Stimulated activated CD8-positive, alpha-beta memory T cell treated with anti-CD3 and anti-CD28 coated beads, Interleukin-7, amount 100 ng/mL, for 4 hours (primary cell): ENCODE results near the gene CD274.
A peak's percentile ranks its signal among the peaks of the same experiment; 100 is the strongest.
"Not testable (repeated sequence)": the region's sequence is repeated elsewhere in the genome, so short reads cannot be mapped to it uniquely, and the experiment has no call there.

Source experiments
- DNase-seq, 2 donors: peaks; one replicate each; pipeline ENCODE4 v3.0.0-alpha.2; 2020; ENCODE audit warnings: low read depth in 2 of 2

The CD274 gene

DNA sequence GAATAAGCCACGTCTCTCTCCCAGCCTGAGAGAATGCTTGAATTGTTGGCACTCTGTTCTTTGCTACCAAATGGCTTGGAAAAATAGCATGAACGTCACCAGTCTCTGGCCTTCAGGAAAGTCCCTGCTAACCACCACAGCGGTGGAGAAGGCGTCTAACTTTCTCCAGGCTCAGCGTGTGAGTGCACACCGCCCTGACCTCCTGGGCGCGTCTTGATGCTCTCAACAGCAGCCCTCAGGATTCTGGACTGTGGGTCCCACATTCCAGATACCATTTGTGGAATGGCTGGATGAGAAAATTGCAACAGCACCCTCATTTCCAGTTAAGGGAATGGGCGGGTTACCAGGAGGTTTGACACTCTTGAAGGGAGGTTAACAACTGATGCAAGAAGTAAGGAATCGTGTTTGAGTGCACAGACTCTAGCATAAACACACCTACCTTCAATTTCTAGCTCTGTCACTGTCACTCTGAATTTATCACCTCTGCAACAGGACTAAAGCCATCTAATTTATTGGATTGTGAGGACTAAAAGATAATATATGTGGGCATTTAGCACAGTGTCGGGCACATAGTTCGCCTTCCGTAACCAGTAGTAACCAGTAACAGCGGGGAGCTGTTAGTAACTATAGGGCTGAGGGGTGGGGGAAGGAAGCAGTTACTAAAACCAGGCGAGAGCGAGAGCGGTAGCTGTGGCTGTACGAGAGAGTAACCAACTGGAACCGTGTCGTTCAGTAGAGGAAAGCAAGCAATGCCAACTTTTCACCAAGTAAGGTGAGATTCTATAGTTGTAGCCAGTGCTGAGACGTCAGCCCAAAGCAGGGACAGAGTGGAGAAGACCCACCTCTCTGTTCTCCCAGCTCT, 11.8 kb upstream of the CD274 start:
- DNase-seq, result peak in 1 of 2 donors; percentile 44

DNA sequence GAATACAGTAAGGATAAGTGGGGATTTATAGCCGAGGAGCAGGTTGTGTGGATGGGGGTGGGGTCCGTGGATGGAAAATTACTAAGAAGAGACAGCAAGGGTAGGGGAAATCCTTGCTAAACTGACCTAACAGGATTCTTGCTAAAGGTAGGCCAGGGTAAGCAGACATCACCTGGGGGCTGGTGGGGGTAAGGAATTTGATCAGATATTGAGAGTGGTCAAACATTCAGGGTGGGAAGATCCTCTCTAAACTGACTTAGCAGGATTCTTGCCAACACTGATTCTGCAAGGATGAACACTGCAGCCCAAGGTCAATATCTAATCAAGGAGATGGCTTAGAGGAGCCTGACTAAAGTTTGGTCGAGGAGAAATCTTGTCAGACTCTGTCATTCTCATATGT, 9.9 kb upstream of the CD274 start:
- DNase-seq, result no peak

DNA sequence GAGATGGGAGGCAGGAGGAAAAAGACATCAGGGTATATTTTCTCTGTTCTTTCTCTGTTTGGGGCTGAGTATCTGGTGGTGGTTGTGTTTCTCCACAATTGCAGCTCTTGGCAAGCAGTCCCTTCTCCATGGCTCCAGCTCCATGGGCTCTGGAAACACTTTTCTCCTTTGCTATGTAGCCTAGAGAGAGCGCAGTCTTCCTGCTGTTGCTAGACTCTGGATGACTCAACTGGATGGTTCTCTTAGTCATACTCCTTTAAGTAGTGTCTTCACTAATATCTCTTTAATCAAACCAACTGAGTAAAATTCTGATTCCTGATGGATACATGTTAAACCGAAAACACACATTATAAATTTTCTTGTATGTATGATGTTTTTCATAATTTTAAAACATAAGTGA, 9.3 kb upstream of the CD274 start:
- DNase-seq, result no peak

DNA sequence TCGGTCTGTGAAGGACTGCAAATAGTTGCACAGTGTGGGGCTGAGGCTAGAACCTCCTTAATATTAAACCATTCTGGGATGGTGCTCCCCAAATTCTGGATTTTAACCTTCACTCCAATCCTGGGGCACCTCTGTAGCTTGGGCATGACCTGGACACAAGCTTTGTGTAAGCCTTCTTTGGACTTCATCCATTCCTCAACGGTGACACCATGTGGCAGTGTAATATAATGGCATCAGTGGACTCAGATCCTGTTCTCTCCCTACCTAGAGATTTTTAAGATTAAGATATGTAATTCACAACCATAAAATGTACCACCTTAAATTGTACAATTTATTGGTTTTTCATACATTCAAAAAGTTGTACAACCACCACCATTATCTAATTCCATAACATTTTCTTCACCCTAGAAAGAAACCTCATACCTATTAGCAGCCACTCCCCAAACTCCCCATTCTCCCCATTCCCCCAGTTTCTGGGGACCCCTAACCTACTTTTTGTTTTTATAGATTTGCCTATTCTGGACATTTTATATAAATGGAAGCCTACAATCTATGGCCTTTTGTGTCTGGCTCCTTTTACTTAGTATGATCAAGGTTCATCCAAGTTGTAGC, 7.8 kb upstream of the CD274 start:
- no peak for DNase-seq

DNA sequence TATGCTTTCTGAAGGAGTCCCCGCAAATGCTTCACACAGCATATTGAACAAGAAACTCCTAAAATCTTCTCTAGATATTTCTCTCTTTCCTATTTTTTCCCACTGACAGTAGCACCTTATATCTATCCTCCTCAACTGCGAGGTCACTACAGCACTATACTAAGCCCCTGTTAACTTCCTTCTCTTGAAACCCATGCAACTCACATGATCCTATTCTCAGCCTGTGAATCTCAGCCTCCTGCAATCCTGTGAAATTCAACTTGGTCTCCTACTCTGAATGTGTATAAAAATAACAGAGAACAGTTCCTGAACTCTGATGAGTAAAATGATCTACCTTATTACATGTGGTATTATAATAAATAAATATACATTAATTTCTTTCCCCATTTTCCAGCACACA, 6.5 kb upstream of the CD274 start:
- DNase-seq, result no peak

DNA sequence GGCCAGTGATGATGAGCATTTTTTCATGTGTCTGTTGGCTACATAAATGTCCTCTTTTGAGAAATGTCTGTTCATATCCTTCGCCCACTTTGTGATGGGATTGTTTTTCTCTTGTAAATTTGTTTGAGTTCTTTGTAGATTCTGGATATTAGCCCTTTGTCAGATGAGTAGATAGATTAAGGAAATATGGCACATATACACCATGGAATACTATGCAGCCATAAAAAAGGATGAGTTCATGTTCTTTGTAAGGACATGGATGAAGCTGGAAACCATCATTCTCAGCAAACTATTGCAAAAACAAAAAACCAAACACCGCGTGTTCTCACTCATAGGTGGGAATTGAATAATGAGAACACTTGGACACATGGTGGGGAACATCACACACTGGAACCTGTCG, 5.2 kb upstream of the CD274 start:
- DNase-seq, result not testable (repeated sequence)

DNA sequence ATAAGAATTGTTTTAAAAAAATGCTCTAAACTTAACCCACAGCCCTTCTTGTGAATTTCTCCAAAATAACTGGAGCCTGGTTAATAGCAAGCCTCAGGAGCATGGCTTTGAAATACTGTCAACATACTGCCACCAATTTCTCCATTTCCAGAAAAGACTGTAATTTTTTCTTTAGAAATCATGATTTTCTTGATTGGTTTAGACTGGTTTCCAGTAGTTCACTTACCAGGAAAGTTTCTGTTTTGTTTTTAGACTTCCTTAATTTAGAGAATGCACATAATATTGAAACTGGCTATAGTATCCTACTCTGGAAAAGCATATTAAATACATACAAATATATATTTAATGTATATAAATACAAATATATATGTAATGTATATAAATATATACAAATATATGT, 4.5 kb upstream of the CD274 start:
- DNase-seq, result no peak

DNA sequence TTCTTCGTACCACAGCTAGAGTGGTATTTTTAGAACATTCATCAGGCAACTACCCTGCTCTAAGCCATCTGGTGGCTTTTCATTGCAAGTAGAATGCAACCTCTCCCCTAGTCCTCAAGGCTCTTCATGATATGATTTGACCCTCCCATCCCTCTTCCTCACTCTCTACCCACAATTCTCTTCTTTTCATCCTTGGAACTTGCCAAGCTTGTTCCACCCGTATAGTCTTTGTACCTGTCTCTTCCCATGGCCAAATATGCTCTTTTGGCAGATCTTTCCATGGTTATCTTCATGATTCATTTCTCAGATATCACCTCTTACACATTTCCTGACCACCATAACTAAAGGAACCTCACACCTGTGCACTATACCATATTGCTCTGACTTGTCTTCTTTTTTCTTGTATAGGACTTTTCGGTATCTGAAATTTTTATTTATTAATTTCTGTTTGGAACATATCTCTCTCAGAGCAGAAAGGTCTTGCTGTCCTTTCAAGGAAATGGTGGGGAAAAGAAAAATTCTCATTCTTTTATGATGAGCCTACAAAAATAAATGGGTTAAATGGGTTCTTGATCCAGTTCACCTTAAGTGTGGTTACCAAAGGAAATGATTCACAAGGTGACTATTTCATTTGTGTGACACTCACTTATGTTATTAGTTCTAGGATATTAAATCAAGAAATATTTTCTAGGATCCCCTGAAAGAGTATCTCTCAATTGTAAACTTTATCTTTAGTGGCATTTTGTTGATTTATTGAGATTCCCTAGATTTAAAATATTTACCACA, 3.7 kb upstream of the CD274 start:
- DNase-seq, result no peak

DNA sequence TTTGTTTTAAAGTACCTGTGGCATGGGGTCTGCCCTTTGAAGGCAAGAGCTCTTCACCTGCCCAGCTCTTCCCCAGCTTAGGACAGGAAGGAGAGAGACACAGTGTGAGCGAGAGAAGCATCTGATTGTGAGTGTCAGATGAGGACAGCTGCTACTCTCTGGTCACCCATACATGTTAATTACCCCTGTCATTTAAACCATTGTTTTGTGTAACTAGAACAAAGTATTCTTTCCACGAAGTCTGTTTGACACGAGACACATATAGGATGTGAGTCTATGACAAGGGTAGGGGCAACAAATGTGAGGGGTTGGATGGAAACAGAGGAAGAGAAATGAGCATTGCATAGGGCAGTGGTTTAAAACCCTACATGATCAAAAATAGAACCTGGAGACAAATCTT, 3.0 kb upstream of the CD274 start:
- no peak for DNase-seq

DNA sequence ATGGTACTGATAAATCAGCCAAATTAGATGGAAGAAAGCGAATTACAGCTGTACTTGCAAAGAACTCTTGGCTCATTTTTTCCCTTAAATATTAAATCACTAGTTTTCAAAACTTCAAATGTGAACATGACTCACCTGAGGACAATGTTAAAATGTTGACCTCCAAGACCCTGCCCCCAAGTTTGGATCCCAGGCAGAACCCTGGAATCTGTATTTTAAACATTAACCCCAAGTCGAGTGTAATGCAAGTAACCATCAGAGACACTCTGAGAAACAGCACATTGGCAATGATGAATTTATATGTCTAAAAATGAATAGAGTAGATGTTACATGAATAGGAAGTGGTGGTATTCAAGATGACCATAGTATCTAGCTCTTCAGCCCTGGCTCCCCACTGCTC, 2.3 kb upstream of the CD274 start:
- no peak for DNase-seq

DNA sequence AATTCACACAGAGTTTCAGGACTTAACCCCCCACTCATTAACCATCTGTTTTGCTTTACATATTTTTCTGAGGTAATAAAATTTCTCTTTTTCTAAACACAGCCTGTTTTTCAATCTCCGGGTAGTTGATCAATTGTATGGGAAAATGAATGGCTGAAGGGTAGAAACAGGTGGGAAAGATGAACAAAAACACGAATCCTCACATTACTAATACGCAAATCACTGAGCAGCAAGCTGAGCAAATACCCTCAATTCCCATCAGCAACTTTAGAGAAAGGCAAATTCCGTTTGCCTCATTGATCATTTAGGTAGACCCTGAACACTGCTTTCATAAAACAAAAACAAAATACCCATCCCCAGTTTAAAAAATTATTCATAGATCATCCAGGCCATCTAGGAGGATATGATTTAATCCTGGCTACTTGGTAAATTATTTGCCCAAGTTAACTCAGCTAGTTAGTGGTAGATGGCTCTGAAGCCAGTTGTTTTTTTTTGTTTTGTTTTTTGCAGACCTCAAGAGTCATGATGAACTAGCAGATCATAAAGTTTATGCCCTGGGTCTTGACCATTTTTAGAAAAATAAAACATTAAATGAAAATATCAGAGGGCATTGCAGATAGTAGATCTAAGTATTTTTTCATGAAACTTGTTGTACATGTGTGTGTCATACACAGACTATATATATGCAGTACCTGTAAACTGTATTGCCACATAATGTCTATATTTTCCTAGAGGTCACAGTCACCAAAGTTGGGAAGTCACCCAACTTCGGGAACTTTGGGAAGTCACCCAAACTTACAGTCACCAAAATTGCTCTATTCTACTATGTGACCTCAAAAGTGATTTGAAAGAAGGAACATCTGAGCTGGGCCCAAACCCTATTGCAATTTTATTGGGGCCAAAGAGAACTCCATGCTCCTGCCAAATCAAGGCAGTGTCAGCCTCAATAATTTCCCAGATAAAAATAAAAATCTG, 1.6 kb upstream of the CD274 start:
- DNase-seq, result no peak

DNA sequence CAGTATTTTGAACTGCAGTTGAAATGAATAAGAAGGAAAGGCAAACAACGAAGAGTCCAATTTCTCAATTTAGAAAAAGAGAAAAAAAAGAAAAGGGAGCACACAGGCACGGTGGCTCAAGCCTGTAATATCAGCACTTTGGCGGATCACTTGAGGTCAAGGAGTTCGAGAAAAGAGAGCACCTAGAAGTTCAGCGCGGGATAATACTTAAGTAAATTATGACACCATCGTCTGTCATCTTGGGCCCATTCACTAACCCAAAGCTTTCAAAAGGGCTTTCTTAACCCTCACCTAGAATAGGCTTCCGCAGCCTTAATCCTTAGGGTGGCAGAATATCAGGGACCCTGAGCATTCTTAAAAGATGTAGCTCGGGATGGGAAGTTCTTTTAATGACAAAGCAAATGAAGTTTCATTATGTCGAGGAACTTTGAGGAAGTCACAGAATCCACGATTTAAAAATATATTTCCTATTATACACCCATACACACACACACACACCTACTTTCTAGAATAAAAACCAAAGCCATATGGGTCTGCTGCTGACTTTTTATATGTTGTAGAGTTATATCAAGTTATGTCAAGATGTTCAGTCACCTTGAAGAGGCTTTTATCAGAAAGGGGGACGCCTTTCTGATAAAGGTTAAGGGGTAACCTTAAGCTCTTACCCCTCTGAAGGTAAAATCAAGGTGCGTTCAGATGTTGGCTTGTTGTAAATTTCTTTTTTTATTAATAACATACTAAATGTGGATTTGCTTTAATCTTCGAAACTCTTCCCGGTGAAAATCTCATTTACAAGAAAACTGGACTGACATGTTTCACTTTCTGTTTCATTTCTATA, 602 bp upstream of the CD274 start:
- no peak for DNase-seq

DNA sequence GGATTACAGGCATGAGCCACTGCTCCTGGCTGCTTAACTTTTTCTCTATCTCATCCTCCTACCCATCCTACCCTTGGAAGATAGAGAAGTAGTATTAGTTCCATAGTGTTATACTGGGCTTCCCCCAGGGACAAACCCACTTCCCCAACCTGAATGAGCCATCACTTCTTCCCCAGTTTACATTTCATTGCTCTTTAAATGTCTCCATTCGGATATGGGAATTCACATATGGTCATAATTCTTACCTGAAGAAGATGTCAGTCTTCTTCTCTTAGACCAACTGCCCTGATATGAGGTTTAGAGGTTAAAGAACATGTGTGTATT, 1.9 kb downstream of the CD274 start:
- DNase-seq, result no peak

DNA sequence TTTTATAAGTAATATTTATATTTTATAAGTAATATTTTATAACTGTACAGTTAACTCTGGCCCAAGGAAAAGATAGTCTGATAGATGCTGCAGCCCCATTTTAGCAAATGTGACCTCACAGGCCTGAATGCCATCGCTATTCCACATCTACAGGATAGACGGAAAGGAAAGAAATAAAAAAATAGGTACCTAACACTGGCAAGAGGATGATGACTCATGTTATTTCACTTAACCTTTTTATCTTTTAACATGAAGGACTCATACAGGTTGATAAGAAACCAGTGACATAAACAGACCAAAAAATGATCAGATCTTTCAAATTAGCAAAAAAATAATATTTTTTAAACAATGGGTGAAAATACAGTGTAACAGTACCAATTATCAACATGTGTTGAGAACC, 2.7 kb downstream of the CD274 start:
- DNase-seq, result no peak

DNA sequence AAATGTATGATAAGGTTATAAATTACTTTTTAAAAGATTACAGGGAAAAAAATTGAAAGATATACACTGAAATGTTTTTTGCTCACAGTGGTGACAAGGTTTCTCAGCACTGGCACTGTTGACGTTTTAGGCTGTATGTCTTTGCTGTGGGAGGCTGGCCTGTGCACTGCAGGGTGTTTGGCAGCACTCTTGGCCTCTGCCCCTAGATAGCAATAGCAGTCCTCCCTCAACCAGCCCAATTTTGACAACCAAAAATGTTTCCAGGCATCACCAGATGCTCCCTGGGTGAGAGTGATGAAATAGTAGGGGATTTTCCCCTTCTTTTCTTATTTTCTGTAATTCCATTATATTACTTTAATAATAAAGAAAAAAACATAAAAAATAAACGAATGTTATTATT, 3.3 kb downstream of the CD274 start:
- DNase-seq, result no peak

DNA sequence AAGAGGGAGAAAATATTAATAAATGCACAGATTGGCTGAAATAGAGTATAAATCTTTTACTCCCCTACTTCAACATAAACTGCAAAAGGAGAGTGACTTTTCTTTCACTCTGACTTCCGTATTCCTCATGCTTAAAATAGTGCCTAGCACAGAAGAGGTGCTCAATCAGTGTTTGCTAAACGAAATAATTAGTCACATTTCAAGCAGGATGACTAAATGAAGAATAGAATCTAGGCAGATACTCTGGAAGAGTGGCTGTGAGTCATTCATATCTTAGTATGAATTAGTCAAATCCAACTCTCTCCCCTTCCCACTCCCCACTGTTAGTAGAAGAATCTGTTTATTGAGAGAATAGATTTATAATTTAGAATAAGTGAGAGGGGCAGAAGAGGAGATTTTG, 4.8 kb downstream of the CD274 start:
- no peak for DNase-seq

DNA sequence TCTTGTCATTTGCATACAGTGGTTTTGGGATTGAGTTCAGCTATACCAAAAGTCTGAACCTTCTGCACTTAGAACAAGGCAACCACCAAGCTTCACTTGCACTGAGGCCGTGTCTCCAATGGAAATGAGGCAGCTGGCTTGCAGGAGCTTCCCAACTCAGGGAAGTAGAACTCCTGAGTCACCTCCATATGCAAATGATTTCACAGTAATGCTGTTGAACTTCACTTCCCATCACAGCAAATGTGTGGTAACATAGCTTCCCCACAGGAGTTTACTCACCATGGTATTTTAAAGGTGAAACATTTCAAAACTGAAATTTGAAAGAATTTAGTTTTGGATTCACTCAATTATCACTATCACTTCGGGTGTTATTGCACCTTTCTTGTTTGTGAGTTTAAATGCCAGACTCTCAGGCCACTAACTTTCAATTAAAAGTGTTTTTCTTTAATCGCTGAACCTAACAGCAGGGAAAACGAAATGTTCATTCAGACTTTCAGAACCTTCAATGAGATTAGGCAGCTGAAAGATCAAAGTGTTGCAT, 9.0 kb downstream of the CD274 start:
- DNase-seq, result no peak

DNA sequence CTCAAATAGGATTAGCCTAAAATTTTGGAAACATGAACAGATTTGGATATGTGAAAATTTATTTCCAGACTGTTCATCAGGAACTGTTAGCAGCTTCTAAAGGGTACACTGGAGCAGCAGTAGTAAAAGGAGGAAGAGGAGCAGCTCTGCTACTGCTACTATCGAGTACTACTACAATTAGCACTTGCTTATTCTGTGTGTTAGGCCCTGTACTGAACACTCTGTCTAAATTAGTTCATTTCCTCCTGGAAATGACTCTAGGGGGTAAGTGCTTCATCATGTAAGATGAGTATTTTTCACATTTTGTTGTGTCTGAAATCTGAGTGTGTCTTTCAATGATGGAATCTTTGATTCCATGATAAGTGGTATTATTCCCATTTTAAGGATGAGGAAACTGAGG, 9.8 kb downstream of the CD274 start:
- no peak for DNase-seq

DNA sequence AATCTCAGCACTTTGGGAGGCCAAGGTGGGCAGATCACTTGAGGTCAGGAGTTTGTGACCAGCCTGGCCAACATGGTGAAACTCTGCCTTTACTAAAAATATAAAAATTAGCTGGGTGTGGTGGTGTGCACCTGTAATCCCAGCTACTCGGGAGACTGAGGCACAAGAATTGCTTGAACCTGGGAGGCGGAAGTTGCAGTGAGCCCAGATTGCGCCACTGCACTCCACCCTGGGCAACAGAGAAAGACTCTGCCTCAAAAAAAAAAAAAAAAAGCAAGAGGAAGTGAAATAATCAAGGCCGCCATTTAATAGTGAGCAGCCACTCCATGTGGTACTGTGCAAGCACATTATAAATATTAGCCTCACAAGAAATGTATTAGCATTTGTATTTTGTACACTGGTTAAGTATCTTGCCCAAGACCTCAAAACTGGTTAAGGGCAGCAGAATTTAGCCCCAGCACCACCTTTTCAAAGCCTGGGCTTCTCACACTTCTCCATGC, 14.5 kb downstream of the CD274 start:
- not testable (repeated sequence) for DNase-seq

DNA sequence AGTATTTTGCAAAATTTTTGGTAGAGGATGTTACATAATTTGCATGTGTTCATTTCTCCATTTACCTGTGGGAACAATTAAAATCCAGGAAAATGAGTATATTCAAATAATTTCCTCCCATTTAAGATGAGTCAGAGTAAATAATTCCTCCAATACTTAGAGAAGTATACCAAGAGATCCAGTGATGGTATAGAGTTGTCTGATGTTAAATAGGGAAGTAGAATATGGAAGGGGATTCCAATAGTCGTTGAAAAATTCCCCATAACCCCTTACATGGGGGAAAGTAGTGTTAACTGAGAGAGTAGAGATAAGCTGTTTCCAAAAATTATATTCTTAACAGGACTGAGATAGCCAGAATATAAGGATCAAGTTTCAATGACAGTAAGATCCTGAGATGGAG, 15.7 kb downstream of the CD274 start:
- DNase-seq, result no peak
